HG03521 (cell line): ENCODE data around the gene PSMG1.
"Not testable (repeated sequence)": the region's sequence is repeated elsewhere in the genome, so short reads cannot be mapped to it uniquely, and the experiment has no call there.

ENCODE experiments used
- ATAC-seq: cut with Tn5 transposase; IDR thresholded peaks from one replicate; pipeline ENCODE4 v1.9.1; 2021; ENCODE audit warnings: mild to moderate bottlenecking, moderate library complexity; ENCODE audit not compliant: unreplicated experiment

PSMG1 gene

DNA sequence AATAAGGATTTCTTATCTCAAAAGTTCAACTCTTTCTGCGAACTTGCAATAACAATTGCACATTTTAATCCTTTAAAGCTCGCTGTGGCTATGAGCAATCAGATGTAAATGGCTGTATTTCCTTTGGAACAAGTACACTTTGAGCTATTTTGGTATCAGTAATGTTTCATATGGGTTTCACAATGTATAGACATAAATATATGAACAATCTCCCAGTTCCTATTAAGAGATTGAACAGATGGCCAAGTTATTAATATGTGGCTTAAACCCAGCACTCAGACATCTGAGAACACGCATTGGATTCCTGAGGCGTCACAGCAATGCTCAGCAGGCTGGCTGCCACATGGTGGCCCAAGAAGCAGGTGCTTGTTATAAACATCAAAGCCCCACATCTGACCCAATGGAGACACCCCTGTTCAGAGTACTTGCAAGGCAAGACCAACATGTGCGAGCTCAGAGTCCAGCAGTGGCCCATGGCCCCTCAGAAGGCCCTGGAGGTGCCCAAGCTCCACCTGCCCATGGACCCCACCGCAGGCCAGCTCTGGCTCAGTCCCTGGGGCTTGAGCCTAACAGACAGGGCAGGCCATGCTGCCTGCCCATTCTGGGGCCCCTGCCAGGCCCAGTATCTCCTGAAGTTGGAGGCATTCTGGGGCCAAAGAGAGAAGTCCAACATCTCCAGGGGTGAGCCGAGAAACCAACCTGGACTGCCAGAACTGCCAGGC lies 23.7 kb downstream of the PSMG1 start:
- no peak for ATAC-seq

DNA sequence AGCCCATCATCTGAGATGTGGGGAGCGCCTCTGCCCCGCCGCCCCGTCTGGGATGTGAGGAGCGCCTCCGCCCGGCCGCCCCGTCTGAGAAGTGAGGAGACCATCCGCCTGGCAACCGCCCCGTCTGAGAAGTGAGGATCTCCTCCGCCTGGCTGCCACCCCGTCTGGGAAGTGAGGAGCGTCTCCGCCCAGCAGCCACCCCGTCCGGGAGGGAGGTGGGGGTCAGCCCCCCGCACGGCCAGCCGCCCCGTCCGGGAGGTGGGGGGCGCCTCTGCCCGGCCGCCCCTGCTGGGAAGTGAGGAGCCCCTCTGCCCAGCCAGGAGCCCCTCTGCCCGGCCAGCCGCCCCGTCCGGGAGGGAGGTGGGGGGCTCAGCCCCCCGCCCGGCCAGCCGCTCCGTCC lies 26.0 kb downstream of the PSMG1 start:
- ATAC-seq, result not testable (repeated sequence)

DNA sequence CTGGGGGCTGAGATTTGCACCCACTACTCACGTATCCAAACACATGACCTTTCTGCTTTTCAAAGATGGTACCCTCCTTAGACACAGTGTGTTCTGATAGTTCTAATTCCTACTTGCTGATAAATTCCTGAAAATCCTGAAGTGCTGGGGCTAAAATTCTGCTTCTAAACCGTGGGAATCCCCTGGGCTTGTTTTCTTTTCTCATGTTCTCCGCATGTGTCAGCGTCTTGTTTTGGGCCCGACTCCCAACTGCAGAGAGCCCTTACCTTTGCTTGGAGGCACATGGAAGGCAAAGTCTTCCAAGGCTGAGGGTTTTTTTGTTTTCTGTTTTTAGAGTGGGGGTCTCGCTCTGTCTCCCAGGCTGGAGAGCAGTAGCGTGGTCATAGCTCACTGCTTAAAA lies 27.2 kb downstream of the PSMG1 start:
- no peak for ATAC-seq

DNA sequence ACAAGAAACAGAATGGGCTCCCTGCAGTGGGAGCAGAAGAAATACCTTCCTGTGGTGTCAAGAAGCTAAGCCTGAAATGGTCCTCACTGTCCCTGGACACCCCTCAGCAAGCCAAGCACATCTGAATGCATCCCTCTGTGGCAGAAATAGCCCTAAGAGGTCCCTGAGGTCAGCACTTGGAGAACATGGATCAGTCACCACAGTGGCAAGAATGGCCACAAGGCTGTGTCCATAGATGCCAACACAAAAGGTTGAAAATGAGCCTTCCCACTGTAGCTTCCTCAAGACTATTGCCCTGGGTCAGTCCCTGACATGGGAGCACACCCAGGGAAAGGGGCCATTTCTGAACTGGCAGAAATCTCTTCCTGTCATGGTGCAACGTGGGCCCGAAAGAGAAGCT lies 27.7 kb downstream of the PSMG1 start:
- ATAC-seq, result no peak

DNA sequence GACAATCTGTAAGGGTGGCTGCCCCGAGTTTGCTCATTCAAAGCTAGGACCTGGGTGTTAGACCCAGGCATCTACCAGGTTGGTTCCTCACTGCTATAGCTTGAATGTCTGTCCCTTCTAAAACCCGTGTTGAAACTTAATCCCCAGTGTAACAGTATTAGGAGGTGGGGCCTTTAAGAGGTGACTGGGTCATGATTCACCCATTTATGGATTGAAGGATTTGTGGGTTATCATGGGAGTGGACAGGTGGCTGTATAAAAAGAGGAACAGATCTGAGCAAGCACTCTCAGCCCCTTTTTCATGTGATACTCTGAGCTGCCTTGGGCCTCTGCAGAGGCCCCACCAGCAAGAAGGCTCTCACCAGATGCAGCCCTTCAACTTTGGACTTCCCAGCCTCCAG lies 29.4 kb downstream of the PSMG1 start:
- no peak for ATAC-seq

DNA sequence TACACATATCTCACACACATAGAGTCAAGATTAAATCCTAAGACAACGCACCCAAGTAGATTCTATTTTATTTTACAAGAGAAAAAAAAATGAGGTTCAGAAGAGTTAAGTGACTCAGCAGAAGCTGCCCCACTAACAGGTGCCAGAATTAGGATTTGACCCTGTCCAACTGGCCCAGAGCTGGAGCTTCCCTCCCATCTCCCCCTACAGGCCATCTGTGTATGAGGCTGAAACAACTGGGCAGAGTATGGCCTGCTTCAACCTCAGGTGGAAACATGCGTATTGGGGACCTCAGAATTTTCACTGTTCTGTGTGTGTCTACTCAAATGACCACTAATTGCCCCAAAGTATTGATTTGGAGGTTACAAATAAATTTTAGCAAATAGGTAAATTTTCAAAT lies 29.9 kb downstream of the PSMG1 start:
- no peak for ATAC-seq

GRCh38 chr21:39152271-39152670 lies 31.0 kb downstream of the PSMG1 start:
- ATAC-seq, result no peak

- no peak for ATAC-seq
Observed at GRCh38 chr21:39150877-39151276, 32.4 kb downstream of the PSMG1 start.

DNA sequence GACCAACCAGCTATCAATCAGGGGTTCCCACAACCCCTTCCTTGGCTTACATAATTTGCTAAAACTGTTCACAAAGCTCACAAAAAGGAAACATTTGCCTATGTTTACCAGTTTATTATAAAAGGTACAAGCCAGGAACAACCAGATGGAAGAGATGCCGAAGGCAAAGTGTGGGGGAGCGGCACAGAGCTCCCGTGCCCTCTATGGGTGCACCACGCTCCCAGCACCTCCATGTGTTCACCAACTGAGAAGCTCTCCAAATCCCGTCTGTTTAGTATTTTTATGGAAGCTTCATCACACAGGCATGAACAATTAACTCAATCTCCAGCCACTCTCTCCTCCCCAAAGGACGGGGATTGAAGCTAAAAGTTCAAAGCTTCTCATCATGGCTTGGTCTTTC lies 32.9 kb downstream of the PSMG1 start:
- ATAC-seq, result no peak

- ATAC-seq, result no peak
Observed at GRCh38 chr21:39149882-39150281, 33.4 kb downstream of the PSMG1 start.

DNA sequence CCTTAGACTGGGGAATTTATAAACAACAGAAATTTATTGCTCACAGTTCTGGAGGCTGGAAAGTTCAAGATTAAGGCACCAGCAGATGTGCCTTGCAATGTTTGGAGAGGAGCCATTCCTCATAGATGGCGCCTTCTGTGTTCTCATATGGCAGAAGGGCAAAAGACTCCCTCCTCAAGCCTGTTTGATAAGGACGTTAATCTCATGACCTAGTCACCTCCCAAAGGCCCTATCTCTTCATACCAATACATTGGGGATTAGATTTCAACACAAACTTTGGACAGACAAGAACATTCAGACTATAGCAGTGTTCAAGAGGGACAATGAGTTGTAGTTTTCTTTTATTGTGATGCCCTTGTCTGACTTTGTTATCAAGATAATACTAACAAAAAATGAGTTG lies 34.3 kb downstream of the PSMG1 start:
- no peak for ATAC-seq

- ATAC-seq, result no peak
Observed at GRCh38 chr21:39144191-39144590, 39.1 kb downstream of the PSMG1 start.

GRCh38 chr21:39142972-39143371 lies 40.3 kb downstream of the PSMG1 start:
- ATAC-seq, result no peak

GRCh38 chr21:39141502-39141901 lies 41.7 kb downstream of the PSMG1 start:
- ATAC-seq, result no peak

GRCh38 chr21:39137248-39138178 lies 45.7 kb downstream of the PSMG1 start:
- ATAC-seq, result no peak

DNA sequence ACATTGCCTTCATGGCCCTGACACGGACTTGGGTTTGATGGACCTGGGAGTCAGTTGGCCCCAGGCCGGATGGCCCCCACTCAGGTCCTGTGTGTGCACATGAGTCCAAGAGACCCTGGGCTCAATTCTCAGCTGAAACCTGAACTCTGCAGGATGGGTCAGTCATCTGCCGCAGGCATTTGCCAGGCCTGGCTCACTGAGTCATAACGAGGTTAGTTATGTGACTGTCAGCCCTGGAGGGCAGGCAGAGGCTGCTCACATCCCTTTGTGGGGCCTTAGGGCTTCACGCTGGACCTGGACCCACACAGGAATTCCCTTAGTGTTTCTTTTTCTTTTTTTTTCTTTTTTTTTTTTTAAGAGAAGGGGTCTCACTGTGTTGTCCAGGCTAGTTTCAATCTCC lies 46.5 kb downstream of the PSMG1 start:
- ATAC-seq, result no peak

DNA sequence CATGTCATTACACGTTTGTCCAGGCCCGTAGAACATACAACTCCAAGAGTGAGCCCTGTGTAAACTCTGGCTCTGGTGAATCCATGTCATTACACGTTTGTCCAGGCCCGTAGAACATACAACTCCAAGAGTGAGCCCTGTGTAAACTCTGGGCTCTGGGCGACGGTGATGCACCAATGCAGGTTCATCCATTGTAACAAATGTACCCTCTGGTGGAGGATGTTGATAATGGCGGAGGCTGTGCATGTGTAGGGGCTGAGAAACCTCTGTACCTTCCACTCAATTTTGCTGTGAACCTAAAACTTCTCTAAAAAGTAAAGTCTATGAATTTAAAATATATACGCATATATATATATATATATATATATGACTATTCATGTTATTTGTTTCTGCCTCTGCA lies 47.1 kb downstream of the PSMG1 start:
- ATAC-seq, result not testable (repeated sequence)

DNA sequence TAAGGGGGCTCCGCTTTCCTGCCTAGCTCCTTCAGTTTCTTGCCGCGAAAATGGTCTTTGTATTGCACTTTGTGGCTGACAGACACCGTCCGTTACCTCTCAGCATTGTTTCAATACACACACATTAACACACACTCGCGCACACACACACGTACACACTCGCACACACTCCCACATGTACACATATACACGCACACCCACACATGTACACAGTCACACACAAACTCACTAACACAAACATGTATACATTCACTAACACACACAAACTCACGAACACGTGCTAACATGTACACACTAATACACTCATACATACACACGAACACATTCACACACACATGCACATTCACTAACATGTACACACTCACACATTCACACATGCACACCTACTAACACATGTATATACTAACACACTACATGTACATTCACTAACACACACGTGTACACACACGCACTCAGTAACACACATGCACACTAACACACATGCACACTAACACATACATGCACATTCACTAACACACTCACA lies 48.9 kb downstream of the PSMG1 start:
- no peak for ATAC-seq

DNA sequence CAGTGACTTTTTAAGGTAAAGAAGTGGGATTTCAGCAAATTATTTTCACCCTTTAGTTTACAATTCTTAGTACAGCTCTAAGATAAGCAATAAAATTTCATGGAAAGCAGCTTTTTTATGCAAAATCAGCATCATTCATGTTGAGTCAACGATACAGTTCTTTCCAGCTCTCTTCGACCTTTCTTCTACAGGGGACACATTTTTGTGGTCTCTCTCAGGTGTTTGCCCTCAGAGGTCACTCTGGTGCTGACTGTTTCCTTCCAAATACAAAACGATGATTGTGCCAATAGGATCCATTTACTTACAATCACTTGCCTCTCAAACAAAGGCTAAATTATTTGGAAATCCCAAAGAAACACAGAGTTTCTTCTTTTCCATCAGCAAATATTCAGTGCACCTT lies 51.0 kb downstream of the PSMG1 start:
- ATAC-seq, result no peak

DNA sequence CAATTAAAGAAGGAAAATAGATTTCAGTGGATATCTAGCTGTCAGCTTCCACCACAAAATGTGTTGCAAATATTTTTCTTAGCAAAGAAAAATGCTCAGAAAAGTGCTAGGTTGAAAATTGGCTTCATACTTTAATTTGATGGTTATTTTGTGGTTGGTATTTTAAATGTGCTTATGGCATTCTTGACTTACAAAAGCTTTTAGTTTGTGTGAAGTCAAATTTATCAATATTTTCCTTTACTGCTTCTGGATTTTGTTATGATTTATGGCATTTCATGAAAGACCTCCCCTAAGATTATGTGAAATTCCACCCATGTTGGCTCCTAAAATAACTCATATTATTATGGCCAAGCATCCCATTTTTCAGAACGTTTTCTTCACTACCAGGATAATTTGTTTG lies 51.5 kb downstream of the PSMG1 start:
- no peak for ATAC-seq

- no peak for ATAC-seq
Observed at GRCh38 chr21:39127506-39127905, 55.7 kb downstream of the PSMG1 start.

- ATAC-seq, result no peak
Observed at GRCh38 chr21:39126486-39126806, 56.8 kb downstream of the PSMG1 start.
